Urothelium cell line (cell line): ENCODE results near the gene MRPL40.

Experiments used
- DNase-seq: peaks from one replicate; pipeline ENCODE4 v3.0.0; 2011; ENCODE audit warnings: low spot score, mixed read lengths
- FAIRE-seq: peaks from 2 replicates; lab custom pipeline; 2011; peaks lifted over from hg19 to GRCh38; lab: Jason Lieb, UNC

The MRPL40 gene

DNA sequence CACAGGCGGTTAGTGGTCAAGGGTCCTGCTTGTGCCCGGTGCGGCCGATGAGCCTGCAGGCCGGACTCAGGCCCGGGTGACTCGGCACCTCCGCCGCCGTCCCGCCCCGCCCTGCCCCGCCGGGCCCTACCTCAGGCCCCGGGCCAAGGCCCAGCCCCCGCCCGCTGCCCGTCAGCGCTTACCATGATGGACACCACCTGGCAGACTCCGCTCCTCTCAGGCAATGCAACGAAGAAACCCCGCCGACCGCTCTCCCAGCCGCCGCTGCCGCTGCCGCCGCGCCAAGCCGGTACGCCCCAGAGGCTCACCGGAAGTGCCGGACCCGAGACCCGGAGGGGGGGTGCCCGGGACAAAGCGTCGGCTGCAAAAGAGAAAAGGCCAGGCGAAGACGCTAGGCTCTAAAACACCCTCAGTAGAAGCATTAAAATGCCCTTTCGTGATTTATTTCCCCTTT, 46.6 kb downstream of the MRPL40 start, which contains the start of gene UFD1:
Gene UFD1, minus strand, starts transcription at position 293 of the 454 bp plus-strand sequence. Its CDS starts 108 bp downstream, at position 185.
- FAIRE-seq = peak; percentile 74
- peak; percentile 93 for DNase-seq

DNA sequence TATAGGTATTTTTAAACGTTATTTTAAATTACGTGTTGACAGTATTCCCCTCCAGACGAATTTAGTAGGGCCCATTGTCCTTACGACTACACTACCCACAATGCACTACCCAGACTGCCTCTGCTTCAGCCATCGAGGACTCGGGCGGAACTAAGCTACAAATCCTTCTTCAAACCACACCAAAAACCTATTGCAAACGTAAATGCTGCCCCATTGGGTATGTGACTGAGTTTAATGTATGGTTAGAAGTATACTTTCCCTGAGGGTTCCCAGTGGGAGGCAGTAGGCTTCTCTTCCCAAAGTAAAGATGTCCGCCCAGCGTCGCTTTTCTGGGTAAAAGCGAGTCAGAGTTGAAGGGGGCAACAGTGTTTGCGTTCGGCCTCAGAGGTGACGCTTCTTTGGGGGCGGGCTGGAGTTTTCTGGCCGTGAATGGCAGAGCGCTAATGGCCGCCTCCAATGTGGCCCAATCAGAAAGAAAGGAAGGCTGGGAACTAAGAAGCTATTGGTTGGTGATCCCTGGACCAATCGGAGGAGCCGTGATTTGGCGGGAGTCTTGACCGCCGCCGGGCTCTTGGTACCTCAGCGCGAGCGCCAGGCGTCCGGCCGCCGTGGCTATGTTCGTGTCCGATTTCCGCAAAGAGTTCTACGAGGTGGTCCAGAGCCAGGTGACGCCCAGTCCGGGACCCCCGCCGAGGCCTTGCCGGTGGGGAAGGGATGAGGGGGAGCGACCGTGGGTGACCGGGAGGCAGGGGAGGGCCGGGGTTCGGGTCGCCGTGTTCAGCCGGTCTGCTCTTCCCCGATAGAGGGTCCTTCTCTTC, 47.2 kb downstream of the MRPL40 start, which contains the start of gene CDC45:
Gene CDC45, plus strand, starts transcription at position 566 of the 818 bp plus-strand sequence. Its CDS starts 49 bp downstream, at position 615.
- peak; percentile 98 for FAIRE-seq

DNA sequence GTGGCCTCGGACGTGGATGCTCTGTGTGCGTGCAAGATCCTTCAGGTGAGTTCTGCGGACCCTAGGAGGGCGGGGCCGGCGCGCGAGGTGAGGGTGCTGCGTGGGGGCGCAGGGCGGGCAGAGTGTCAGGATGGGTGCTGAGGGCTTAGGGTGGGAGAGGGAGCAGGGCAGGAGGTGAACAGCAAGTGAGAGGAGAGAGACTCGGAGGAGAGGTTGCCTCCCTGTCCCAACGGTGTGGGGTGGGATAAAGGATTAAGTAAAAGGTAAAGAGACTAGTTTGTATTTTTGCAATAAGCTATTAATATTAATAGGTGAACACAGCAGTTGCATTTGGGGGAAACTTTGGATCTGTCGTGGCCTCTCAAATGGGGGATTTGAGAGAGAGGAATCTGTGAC, 47.8 kb downstream of the MRPL40 start:
- FAIRE-seq (no peak), DNase-seq (no peak)

More for the DNA sequence above, 47.2 kb downstream of the MRPL40 start, which contains the start of gene CDC45:
- peak; percentile 99 for DNase-seq

DNA sequence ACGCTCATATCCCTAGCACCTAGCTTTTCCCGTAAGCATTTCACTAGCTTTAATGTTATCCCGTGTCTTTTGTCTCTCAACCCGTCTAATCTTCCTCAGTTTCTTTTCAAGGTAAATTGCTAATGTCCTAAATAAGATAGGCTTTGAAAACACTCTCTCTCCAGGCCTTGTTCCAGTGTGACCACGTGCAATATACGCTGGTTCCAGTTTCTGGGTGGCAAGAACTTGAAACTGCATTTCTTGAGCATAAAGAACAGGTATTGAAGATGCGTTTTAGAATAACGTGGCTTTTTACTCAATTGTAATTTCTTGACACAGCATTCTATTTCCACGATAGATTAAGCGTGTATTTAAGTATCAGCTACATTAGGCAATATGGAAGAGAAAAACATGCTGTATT, 48.4 kb downstream of the MRPL40 start:
- peak; percentile 37 for FAIRE-seq
- DNase-seq = no peak

DNA sequence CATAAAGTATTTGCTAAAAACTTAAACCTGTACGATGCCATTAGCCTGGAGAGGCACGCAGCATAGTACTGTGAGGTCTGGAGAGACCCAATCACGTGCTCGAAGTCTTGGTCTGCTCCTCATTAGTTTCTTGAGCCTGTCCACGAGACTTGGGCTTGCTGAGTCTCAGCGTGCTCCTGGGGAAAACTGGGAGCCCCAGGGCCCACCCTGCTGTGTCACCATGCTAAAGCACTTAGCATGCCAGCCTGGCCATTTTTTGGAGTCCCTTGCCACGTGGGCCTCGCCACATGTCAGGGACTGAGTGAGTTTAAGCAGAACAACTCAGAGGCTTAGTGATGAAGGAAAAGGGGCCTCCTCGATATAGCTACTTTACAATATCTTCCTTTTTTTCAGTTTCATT, 50.0 kb downstream of the MRPL40 start:
- FAIRE-seq = no peak

DNA sequence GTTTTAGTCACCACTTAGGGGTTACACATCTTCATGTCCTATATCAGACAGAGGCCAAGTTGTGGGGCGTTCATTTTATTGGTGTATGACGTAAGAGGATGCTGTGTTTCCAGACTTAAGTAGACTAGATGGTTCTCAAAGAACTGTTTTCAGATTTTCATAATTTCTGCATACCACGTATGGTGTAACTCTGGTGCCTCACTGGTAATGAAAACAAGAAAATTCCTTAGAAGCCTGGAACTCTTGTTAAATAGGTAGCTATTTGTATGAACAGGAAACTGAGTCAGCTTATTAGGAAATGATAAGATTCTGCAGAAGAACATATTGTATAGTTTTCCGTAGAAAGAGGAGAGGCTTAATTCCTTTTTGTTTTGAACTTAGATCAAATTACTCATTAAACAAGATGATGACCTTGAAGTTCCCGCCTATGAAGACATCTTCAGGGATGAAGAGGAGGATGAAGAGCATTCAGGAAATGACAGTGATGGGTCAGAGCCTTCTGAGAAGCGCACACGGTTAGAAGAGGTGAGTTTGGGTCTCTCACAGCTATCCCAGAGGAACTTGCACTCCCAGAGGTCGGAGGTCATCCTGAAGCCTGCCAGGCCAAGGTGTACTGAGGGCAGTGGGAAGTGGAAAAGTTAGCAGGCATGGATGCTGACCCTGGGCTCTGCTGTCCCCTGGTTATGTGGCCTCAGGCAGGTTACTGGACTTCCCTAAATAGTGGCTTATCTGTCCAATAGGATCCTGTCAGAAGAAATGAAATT, 51.3 kb downstream of the MRPL40 start:
- FAIRE-seq (no peak), DNase-seq (no peak)

More for the DNA sequence above, 50.0 kb downstream of the MRPL40 start:
- DNase-seq = no peak
